Nucleus accumbens (tissue), 56 donors: ENCODE results near the gene CHD9.
A peak's percentile ranks its signal among the peaks of the same experiment; 100 is the strongest.
"Not testable (repeated sequence)": the region's sequence is repeated elsewhere in the genome, so short reads cannot be mapped to it uniquely, and the experiment has no call there.

Source experiments
- DNase-seq, 56 donors: peaks; one replicate each; lab custom pipeline; 2025; lab: John Stamatoyannopoulos, UW

The CHD9 gene, protein sequence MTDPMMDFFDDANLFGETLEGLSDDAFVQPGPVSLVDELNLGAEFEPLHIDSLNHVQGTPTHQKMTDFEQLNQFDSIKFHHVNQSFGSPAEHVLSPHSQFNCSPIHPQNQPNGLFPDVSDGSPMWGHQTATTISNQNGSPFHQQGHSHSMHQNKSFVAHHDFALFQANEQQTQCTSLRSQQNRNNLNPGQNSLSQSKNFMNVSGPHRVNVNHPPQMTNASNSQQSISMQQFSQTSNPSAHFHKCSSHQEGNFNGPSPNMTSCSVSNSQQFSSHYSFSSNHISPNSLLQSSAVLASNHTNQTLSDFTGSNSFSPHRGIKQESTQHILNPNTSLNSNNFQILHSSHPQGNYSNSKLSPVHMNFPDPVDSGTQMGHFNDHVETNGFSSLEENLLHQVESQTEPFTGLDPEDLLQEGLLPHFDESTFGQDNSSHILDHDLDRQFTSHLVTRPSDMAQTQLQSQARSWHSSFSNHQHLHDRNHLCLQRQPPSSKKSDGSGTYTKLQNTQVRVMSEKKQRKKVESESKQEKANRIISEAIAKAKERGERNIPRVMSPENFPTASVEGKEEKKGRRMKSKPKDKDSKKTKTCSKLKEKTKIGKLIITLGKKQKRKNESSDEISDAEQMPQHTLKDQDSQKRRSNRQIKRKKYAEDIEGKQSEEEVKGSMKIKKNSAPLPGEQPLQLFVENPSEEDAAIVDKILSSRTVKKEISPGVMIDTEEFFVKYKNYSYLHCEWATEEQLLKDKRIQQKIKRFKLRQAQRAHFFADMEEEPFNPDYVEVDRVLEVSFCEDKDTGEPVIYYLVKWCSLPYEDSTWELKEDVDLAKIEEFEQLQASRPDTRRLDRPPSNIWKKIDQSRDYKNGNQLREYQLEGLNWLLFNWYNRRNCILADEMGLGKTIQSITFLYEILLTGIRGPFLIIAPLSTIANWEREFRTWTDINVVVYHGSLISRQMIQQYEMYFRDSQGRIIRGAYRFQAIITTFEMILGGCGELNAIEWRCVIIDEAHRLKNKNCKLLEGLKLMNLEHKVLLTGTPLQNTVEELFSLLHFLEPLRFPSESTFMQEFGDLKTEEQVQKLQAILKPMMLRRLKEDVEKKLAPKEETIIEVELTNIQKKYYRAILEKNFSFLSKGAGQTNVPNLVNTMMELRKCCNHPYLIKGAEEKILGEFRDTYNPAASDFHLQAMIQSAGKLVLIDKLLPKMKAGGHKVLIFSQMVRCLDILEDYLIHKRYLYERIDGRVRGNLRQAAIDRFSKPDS (N-terminal part only)

DNA sequence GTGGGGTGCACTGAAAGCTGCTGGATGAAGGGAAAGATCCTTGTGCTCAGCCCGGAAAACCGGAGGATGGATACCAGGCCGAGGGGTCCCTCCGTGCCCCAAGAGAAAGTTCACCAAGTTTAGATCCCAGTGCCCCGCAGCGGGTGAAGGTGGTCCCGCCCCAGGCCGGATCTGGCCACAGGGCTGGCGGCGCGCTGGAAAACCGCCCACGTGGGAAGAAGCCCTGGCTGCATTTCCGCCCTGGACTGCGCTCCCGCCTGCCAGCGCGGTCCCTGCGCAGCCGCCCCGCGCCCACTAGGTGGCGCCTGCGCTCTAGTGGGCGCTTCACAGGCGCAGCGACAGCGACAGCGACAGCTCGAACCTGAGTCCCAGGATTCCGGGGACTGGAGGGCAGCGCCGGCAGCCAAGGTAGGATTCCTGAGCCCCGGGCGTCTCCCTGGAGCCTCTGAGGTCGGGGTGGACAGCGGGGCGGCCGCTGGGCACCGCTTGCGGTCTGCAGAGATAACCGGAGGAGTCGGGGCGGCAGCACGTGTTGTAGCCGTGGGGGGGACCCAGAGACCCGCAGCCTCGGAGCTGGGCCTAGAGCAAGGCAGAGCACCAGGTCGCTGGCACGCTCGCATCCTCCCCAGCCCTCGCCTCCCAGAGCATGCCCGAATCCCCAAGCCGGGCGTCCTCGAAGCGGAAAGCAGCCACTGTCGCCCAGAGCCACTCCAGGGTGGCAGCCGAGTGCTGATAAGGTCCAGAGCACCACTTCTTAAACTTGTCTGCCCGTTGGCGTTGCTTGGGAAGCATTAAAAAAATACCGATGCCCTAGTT is at the start of gene CHD9:
CHD9 (plus strand) TSS at position 322 of the 816 bp plus-strand sequence. CDS start 101,099 bp downstream, outside the sequence.
- DNase-seq = peak in 55 of 56 donors; percentile 31 to 92 (median 80)

DNA sequence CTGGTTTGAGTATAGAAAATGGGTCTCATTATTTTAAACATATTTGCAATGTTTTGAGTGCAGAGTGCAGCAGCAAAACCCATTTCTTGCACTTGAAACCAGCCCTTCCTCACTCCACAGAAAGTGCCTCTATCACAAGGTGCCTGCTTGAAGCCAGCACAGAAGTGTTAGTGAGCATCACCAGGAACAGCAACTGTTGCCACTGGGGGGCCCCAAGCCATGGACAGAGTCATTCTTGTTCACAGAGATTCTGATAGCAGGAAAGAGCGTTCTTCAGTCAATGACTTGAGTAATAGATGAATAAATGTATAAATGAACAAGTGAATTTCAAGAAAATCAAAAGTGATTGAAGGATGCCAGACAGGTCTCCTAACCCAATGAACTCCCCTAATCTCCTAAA is 47.7 kb upstream of the CHD9 start:
- no peak for DNase-seq

DNA sequence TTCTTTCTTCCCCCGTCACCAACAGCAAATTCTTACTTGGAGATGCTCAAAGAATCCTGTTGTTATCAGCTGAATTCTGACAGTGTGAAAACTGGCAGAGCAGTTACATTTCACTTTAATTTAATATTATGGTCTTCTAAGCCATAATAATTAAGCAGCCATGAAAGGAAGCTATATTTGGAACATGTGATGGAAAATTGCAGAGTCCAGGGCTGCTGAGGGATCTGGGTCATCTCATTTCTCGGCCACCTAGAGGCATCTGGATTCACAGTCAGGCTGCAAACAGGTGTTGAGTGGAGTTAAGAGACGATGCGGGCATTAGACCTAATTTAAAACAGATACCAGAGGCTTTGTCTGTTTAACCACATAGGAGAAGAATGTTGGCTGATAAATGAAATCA is 40.5 kb upstream of the CHD9 start:
- DNase-seq = no peak

DNA sequence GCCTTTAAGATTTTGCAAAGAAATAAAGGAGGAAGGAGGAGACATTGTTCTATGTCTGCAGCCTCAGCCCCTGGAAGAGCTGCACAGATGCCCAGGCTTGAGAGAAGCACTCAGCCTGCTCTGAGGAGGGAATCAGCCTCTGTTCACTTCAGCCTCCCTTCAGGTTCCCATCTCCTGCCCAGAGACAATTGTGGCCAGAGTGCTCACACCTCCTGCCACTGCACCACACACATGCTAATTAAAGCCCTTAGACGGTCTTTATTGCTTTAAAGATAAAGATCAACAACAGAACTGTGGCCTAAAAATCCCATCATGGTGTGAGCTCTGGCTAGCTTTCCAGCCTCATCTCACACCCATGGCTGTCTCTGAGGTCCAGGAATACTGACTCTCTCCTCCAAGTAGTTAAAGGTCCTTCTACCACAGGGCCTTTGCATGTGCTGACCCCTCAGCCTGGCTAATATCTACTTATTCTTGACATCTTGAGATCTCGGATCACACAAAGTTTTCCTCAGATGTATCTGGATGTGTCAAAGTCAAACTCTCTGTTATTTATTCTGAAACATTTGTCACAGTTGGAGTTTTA is 35.9 kb upstream of the CHD9 start:
- DNase-seq = no peak

DNA sequence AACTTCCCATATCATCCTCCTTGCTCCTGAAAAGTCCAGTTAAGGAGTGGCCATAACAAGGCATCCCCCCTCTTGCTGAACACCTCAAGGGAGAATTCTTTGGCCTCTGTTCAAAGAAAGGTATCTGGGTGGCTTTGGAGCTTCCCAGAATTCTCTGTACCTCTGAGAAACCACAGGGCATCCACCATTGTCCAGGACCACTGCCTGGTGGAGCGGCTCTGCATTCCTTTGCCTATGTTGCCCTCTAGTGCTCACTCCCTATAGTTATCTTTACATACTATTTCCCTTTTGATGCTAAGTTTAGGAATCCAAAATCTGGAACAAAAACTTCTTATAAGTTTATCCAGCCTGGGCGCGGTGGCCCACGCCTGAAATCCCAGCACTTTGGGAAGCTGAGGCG is 32.4 kb upstream of the CHD9 start:
- peak in 24 of 56 donors; percentile 0 to 59 (median 4) for DNase-seq

DNA sequence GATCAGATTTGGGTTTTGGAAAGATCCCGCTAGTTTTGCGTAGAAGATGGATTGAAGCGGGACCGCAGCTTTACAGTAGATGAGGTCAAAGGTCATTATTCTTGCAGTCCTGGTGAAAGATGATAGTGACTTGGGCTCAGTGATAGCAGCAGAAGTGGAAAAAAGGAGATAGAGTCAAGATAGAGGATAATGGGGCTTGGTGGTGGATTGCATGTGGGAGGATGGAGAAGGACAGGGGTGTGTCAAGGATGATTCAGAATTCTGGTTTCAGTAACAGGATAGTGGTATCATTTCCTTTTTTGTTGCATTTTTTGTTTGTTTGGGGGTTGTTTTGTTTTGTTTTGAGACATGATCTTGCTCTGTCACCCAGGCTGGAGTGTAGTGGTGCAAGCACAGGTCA is 30.7 kb upstream of the CHD9 start:
- no peak for DNase-seq

DNA sequence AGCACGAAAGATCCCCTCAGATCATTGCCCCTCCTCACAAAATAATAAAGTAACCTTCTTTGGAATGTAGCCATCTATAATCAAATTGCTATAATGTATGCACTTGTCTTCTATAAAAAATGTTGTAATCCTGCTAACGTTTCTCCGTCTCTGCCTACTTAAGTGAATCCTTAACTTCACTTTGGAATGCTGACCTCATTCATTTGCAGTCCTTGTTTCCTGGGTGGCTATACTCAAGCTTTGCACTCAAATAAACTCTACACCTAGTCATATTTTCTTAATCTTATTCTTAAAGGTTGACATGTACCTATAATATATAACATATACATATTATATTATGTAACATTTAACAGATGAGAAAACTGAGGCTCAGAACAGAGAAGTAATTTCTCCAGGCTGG is 24.8 kb upstream of the CHD9 start:
- no peak for DNase-seq

DNA sequence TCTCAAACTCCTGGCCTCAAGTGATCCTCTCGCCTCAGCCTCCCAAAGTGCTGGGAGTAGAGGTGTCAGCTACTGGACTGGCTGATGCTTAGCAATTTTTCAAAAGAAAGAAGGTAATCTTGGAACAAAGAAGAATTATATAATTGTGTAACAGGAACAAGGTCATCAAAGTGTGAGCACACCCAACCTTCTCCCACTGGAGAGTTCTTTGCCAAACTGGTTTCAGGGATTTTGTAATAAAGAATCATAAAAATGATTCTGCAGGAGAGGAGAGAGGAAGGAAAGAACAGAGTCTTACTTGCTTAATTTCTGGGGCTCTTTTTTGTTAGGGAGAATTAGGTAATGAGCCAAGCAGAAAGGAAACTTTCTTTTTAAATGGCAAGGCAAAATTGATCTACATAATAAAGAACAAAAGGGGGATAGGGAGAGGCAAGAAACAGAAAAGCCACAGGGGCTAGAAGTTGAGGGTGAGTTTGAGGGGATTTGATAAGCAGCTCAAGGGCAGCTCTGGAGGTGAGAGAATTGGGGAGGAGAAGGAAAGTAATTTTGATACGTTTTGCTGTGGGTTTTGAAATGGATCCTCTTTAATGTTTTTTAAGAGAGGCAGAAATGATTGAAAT is 23.4 kb upstream of the CHD9 start:
- no peak for DNase-seq

DNA sequence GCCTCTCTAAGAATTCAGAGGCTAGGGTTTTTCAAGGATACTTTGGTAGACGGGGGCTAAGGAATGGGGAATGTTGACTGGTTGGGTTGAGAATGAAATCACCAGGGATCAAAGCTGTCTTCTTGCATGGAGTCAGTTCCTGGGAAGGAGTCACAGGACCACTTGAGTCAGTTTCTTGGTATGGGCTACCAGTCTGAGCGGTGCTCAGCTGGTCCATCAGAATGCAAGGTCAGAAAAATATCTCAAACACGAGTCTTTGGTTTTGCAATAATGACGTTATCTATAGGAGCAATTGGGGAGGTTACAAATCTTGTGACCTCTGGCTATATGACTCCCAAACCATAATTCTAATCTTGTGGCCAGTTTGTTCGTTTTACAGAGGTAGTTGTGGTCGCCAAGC is 20.5 kb upstream of the CHD9 start:
- no peak for DNase-seq

DNA sequence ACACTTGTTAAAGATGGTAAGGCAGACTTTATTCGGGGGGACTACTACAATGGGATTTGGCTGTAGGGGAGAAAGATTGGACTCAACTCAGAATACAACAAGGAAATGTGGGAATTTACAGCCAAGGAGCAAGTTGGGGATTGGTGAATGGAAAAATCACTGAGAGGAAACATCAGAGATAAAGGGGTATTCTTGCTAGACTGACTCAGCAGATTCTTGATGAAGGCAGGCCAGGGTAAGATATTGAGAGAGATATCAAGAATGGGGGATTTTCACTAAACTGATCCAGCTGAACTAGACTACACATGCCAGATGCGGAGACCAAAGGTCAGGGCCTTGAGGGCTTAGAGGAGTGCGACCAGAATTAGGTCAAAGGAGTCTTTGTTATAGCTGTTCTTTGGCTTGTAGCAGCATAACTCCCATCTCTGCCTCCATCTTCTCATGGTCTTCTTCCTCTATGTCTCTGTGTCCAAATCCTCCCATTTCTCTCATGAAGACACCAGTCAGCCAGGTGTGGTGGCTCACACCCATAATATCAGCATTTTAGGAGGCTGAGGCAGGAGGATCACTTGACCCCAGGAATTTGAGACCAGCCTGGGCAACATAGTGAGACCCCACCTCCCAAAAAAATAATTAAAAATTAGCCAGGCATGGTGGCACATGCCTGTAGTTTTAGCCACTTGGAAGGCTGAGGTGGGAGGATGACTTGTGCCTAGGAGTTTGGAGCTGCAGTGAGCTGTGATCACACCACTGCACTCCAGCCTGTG is 19.4 kb upstream of the CHD9 start:
- no peak for DNase-seq

DNA sequence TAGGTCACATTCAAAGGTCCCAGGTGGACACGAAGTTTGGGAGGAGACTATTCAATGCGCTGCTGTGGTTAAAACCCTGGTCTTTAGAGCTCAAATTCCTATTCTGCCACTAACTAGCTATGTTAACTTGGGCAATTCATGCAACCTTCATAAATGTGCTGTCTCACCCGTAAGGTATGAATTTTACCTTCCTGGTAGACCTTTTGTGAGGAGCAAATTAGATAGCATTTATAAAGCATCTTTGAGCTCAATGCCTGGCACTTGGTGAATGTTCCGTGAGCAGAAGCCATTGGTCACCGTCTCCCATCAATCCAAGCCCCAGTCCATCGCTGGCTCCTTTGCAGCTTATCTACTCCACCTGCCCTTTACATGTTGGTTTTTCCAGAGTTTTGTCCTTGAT is 18.7 kb upstream of the CHD9 start:
- no peak for DNase-seq

DNA sequence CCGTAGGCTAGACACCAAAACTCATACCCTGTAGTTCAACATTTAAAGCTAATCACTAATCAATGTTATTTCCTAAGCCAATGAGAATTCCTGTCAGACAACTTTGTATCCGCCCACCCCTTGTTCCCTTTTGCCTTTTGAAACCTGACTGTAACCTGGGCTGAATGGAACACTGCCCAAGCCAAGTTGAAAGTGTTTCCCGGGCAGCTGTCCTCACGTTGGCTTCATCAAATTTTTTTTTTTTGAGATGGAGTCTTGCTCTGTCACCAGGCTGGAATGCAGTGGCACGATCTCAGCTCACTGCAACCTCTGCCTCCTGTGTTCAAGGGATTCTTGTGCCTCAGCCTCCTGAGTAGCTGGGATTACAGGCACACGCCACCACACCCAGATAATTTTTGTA is 18.1 kb upstream of the CHD9 start:
- not testable (repeated sequence) for DNase-seq

DNA sequence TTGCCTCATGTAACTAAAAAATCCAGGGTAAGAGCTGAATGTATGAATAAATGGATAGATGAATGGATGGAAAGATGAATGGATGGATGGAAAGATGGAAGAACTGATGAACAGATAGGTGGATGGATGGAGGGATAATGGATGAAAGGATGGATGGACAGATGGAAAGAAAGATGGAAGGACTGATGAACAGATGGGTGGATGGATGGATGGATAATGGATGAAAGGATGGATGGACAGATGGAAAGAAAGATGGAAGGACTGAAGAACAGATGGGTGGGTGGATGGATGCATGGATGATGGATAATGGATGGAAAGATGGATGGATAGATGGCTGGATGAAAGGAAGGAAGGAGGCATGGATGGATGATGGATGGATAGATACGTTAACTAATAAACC is 14.0 kb upstream of the CHD9 start:
- DNase-seq = no peak

DNA sequence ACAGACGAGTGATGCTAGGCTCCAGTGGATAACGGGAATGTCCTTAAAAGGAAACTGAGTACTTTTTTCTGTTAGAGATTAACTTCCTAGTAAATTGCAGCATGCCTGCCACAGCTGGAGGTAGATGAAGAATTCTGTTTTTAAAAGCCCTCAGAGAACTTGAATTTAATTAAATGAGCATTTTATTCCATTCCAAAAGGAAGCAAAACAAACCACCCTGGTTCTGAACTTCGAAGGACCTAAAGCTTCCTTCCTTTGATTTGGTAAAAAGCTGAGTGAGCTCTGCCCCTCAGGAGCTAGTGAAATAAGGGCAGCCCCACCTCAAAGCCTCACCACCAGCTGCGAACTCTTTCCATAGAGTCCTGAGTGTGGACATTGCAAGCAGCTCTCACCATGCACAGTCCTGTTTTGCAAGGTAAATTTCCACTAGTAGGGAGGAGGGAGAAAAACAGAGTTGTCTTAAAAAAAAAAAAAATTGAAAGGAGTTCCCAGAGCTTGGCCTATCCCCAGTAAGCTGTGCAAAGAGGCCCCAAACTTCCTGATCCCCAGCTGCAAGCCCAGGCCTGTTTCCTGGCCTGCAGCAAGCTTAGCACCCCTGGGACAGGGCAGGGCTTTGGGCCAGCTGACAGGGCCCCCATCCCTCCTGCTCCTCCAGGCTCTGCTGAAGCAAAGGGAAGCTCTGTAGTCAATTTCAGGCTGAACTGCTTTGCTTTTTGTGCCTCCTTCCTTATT is 13.3 kb upstream of the CHD9 start:
- no peak for DNase-seq

DNA sequence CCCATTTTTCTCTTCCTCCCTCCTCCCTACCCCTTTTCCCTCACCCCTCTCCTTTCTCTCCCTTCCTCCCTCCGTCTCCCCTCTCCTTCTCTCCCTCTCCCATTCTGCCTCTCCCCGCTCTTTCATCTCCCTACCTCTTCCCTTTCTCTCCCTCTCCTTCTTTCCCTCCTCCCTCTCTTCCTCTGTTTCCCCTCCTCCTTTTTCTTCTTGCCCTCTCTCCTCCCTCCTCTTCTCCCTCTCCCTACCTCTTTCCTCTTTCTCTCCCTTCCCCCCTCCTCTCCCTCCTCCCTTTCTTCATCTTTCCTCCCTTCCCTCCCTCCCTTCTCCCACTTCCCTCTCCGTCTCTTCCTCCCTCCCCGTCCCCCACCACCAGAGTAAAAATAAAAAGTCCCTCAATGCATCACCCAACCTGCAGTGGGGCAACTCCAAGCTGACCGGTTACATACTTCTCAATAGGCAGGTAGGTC is 12.5 kb upstream of the CHD9 start:
- no peak for DNase-seq

DNA sequence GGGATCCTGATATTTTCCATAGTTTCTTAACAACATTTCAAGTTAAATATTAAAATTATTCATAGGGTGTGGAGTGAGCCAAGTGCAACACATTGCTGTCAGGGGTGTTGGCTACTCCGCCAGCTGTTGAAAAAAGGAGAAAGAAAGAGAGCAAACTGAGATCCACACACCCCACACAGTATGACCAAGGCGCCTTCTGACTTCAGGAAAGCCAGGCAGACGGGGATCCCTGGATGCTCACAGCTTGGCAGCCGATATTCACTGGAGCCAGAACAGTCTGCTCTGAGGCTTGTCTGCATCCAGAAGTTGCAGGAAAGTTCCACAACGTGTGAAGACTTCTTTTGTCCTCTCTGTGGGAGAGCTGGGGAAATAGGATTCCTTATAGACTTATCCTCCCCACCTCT is 11.4 kb upstream of the CHD9 start:
- DNase-seq = no peak

DNA sequence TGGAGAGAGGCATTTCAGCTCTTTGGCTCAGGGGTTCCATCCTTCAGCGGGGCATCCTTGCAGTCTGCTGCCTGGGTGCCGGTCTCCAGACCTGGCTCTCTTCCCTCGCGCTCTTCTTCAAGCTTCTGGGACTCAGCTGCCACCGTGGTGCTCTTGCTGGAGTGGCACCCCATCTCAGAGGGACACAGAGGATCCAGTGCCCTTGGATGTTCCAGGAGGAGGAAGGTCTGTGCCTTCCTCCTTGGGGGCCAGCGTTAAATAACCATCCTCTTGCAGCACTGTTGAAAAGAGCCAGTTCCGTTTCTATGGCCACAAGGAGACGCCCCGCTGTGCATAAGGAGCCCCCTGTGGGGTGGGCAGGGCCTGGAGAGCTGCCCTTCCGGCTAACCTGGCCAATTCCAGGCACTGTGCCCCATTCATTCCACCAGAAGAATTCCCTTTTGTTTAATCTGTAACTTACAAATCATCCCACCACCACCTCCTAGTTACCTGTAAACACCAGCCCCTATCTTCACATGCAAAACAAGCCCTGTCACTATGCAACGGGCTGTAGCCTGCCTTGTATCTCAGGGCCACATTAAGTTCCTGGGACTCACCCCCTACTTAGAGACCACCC is 10.7 kb upstream of the CHD9 start:
- DNase-seq = no peak
